B cell (primary cell): ENCODE results near the gene FBN1.

ENCODE experiments used
- CTCF ChIP-seq: fragments of 200-600 bp; IDR thresholded peaks from one replicate; pipeline ENCODE4 v1.8.0; 2022; ENCODE audit warnings: antibody characterized with exemption, mild to moderate bottlenecking
- EZH2 ChIP-seq: IDR thresholded peaks from 2 replicates; pipeline ENCODE4 v1.6.1; 2012; ENCODE audit warnings: borderline replicate concordance, low read depth, mild to moderate bottlenecking, moderate library complexity, low read length; ENCODE audit not compliant: insufficient read depth, poor library complexity, severe bottlenecking

DNA sequence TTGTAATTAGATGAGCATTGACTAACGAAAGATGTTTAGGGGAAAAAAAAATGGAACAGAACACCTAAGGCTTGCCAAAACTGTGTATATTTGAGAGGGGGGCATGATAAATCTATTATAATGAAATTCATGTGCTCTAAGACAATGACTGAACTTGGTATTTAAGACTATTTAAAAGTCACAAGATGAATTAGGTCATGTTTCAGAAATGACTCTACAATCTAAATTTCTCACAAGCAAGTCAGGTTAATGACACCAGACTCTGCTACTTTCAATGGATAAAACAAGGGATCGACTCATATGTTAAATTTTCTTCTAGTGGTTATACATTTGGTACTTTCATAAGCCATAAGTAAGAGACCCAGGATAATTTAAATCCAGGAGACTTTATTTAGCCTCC is 235.9 kb downstream of the FBN1 start:
- TF ChIP-seq CTCF (no peak), EZH2 (no peak)
